ENCODE measurements around the gene CHID1. TPM values are rescaled to one million over a fixed set of nuclear protein-coding genes. Genes with fewer than 3 reads are reported as not detected.

Gene CHID1
- total RNA-seq, 2 donors from 2014 or later = 46.4 to 113 TPM

DNA sequence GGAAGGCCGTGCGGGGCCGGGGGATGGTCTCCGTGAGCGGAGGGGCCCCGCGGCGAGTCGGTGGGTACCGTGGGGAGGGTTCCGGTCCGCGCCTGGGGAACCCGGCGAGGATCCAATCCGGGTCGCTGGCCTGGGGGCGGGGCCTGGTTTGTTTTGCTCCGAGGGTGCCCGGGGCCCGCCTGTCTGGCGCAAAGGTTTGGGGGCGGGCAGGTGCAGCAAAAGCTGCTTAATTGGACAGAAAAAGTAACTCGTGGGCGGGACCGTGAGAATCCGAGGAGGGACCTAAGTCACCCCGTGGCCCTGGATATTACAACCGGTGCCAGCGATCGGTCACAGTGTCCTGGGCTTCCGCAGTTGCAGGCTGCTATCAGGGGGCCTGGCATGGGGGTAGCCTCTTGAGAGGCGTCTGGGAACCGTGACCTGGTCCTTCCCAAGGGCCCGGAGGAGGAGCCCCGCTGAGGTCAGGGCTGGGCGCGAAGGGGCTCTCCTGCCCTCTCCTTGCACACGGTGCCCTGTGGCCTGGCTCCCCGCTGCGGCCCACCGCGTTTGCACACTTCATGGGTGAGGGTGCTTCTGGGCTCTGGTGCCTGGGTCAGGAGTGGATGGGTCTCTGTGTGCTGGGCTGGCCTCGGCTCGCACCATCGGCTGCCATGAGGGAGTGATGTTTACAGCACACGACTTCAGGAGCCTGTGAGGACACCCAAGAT lies 90.5 kb downstream of the CHID1 start:
- H3K9me3 ChIP-seq = no peaks in the 10 kb centered on the region
- peaks cover 38% of the 10 kb centered on the region for H3K4me1 ChIP-seq
- peak overlapping the region; percentile 98 for H3K27ac ChIP-seq
- intact Hi-C loops (cut with DNase I) = no loop called here
- peak overlapping the region; percentile 83 to 93 for H3K9ac ChIP-seq (ENCODE audit: low read depth in 2 of 2, low read length in 2 of 2)
- peak; percentile 96 for DNase-seq
- peaks cover 7% of the 10 kb centered on the region for H3K36me3 ChIP-seq
- peak overlapping the region; percentile 70 for H3K4me3 ChIP-seq
- TF ChIP-seq, protein P1, sequence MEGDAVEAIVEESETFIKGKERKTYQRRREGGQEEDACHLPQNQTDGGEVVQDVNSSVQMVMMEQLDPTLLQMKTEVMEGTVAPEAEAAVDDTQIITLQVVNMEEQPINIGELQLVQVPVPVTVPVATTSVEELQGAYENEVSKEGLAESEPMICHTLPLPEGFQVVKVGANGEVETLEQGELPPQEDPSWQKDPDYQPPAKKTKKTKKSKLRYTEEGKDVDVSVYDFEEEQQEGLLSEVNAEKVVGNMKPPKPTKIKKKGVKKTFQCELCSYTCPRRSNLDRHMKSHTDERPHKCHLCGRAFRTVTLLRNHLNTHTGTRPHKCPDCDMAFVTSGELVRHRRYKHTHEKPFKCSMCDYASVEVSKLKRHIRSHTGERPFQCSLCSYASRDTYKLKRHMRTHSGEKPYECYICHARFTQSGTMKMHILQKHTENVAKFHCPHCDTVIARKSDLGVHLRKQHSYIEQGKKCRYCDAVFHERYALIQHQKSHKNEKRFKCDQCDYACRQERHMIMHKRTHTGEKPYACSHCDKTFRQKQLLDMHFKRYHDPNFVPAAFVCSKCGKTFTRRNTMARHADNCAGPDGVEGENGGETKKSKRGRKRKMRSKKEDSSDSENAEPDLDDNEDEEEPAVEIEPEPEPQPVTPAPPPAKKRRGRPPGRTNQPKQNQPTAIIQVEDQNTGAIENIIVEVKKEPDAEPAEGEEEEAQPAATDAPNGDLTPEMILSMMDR (IDR thresholded peaks at IDR 0.05) = no peak
- no peaks in the 10 kb centered on the region for H3K27me3 ChIP-seq

DNA sequence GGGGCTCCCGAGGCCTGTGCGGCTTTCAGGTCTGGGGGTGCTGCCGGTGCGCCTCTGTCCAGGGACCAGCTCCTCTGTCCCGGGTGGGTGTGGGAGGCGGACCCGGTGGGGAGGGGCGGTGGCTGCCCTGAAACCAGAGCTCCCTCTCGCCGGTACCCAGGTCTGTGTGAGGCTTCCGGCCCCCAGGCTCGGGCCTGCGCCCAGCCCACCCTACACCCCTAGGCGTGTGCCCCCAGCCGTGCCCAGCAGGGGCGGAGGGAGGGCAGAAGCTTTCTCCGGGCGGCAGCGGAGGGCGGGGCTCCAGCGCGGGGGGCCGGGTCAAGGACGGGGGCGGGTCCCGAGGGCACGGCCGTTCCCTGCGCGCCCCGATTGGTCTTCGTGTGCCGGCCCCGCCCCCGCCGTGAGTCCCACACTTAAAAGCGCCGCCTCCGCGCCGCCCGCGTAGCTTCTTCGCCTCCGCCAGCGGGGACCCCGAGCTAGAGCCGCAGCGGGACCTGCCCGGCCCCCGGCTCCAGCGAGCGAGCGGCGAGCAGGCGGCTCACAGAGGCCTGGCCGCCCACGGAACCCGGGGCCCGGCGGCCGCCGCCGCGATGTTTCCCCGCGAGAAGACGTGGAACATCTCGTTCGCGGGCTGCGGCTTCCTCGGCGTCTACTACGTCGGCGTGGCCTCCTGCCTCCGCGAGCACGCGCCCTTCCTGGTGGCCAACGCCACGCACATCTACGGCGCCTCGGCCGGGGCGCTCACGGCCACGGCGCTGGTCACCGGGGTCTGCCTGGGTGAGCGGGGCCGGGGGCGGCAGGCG lies 91.3 kb downstream of the CHID1 start:
- H3K27ac ChIP-seq = peak overlapping the region; percentile 98
- peak overlapping the region; percentile 70 for H3K4me3 ChIP-seq
- TF ChIP-seq, protein P1 (IDR thresholded peaks at IDR 0.05) = no peak
- DNase-seq = peak; percentile 94
- peaks cover 2% of the 10 kb centered on the region for H3K36me3 ChIP-seq
- H3K27me3 ChIP-seq = no peaks in the 10 kb centered on the region
- H3K4me1 ChIP-seq = peaks cover 30% of the 10 kb centered on the region
- no peaks in the 10 kb centered on the region for H3K9me3 ChIP-seq
- peak overlapping the region; percentile 83 to 93 for H3K9ac ChIP-seq (ENCODE audit: low read depth in 2 of 2, low read length in 2 of 2)
- intact Hi-C loops (cut with DNase I) = no loop called here

DNA sequence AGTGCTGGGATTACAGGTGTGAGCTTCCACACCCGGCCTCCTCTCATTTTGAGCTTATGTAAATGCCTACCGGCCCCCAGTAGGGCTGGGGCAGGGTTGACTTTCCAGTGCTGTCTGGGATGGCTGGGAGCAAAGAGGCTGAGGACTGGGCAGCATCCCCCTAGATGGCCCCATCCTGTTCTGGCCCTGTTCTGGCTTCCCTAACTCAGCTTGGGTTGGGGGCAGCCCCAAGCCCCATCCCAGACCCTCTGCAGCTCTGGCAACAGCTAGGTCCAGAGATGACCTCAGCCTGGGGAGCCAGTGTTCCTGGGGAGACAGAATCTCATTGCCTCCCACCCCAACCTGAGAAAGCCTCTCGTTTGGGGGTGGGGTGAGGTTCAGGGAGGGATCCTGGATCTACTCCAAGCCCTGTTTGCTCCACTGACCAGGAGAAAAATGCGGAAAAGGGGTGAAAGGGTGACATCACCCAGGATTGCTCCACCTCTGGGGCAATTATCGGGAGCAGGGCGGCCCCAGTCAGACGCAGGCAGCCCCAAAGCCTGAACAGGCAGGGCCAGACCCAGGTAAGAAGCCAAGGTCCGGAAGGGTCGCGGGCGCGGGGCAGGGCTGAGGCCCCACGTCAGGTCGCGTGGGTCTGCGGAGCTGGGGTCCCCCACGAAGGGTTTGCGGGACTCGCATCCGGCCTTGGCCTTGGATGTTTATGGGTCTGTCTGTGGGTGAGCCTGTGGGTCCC lies 92.0 kb downstream of the CHID1 start, which contains the start of gene PNPLA2:
Gene PNPLA2, plus strand, starts transcription at position 519 of the 733 bp plus-strand sequence. CDS start 805 bp downstream, outside the sequence.
- peak; percentile 73 for DNase-seq
- Histone ChIP-seq H3K9ac (ENCODE audit: low read depth in 2 of 2, low read length in 2 of 2) (peak within 1 kb of the TSS; percentile 83 to 93), H3K9me3 (no peaks in the 10 kb centered on the region), H3K27me3 (no peaks in the 10 kb centered on the region), H3K36me3 (peaks cover 1% of the 10 kb centered on the region), H3K4me3 (peak within 1 kb of the TSS; percentile 70), H3K27ac (peak within 1 kb of the TSS; percentile 98), H3K4me1 (peaks cover 25% of the 10 kb centered on the region)
- TF ChIP-seq, protein P1 (IDR thresholded peaks at IDR 0.05) = no peak
- intact Hi-C loops (cut with DNase I) = no loop called here

Other genes starting within 250 kb of the CHID1 start
- gene DEAF1, start 215.6 kb downstream of the CHID1 start, total RNA-seq = 10 to 100 TPM; 21.7 to 25.8 TPM
- gene TMEM80, start 215.0 kb downstream of the CHID1 start, total RNA-seq = 10 to 100 TPM; 18.4 to 36.6 TPM
- 100 to 1,000 TPM; 192 to 254 TPM for gene EPS8L2, start 204.6 kb downstream of the CHID1 start, total RNA-seq
- 100 to 1,000 TPM; 195 to 274 TPM for gene TALDO1, start 163.3 kb downstream of the CHID1 start, total RNA-seq
- gene GATD1, start 133.3 kb downstream of the CHID1 start, total RNA-seq = 10 to 100 TPM; 39.9 to 84.9 TPM
- gene CEND1, start 120.7 kb downstream of the CHID1 start, total RNA-seq = under 1 TPM; 0.35 to 0.40 TPM
- gene SLC25A22, start 112.5 kb downstream of the CHID1 start, total RNA-seq = 10 to 100 TPM; 31.8 to 37.7 TPM
- 10 to 100 TPM; 17.7 to 47.5 TPM for gene PIDD1, start 105.6 kb downstream of the CHID1 start, total RNA-seq
- 1,000 to 10,000 TPM; 2,068 to 2,303 TPM for gene RPLP2, start 100.8 kb downstream of the CHID1 start, total RNA-seq
- gene PNPLA2, start 91.9 kb downstream of the CHID1 start, total RNA-seq = 100 to 1,000 TPM; 139 to 155 TPM
- 100 to 1,000 TPM in 1 of 2 donors, 10 to 100 TPM in 1; 97.3 to 108 TPM for gene CRACR2B, start 82.9 kb downstream of the CHID1 start, total RNA-seq
- gene CD151, start 77.9 kb downstream of the CHID1 start, total RNA-seq = 100 to 1,000 TPM; 371 to 396 TPM
- 100 to 1,000 TPM in 1 of 2 donors, 10 to 100 TPM in 1; 77.4 to 181 TPM for gene POLR2L, start 68.3 kb downstream of the CHID1 start, total RNA-seq
- 10 to 100 TPM; 12.1 to 12.7 TPM for gene TSPAN4, start 68.0 kb downstream of the CHID1 start, total RNA-seq
- 10 to 100 TPM; 69.4 to 72.5 TPM for gene AP2A2, start 15.1 kb upstream of the CHID1 start, total RNA-seq
- gene MUC6, start 125.9 kb upstream of the CHID1 start, total RNA-seq = under 1 TPM in 1 of 2 donors, not detected in 1; 0.10 TPM
- 1,000 to 10,000 TPM; 1,230 to 1,438 TPM for gene MUC2, start 164.1 kb upstream of the CHID1 start, total RNA-seq
- under 1 TPM; 0.03 to 0.20 TPM for gene MUC5AC, start 247.1 kb upstream of the CHID1 start, total RNA-seq

Measured in colonic mucosa (tissue), 4 donors.